B cell (primary cell): Measurements from ENCODE around the gene TBX4. TPM values are rescaled to one million over a fixed set of nuclear protein-coding genes. Genes with fewer than 3 reads are reported as not detected.

ENCODE experiments used
- ATAC-seq: fragments of 200-7000 bp; cut with Tn5 transposase; one replicate; pipeline ENCODE4 v1.10.0; 2021; ENCODE audit warnings: low read depth, mild to moderate bottlenecking, moderate number of reproducible peaks, moderate library complexity
- CTCF ChIA-PET: fragments of 350-600 bp; sonication (Branson Sonifier 250); formaldehyde crosslinking; loops from one replicate; lab custom pipeline; 2021; ENCODE audit warnings: antibody characterized with exemption, inconsistent platforms; lab: Charles Lee
- POLR2A ChIA-PET: fragments of 350-600 bp; sonication (Branson Sonifier 250); formaldehyde crosslinking; loops from one replicate; lab custom pipeline; 2021; ENCODE audit warnings: antibody characterized with exemption; lab: Charles Lee
- DNase-seq: peaks from one replicate; pipeline ENCODE4 v3.0.0; 2013
- H2AFZ ChIP-seq: 2 replicates; pipeline ENCODE4 v1.6.1; 2012; ENCODE audit warnings: mild to moderate bottlenecking, low read depth, low read length; ENCODE audit not compliant: insufficient read depth, poor library complexity, severe bottlenecking
- H3K27ac ChIP-seq, 2 donors: 1 replicate in 1 of 2; 2 replicates in 1 of 2; pipeline ENCODE4 v1.5.1; 2012 to 2013; ENCODE audit warnings: low read length in 2 of 2, mild to moderate bottlenecking in 2 of 2, moderate library complexity in 1 of 2
- H3K27me3 ChIP-seq, 4 experiments: fragments of 200-600 bp in 1 of 4; sonication (generic) in 1 of 4; replicated peaks in 1 of 4; 1 replicate in 2 of 4; 2 replicates in 2 of 4; pipeline versions ENCODE4 v1.6.1 to v1.7.0; 2013 to 2016; ENCODE audit warnings: low read length in 3 of 4, mild to moderate bottlenecking in 2 of 4, mixed read lengths in 1 of 4, moderate library complexity in 1 of 4; ENCODE audit not compliant: insufficient read depth in 4 of 4, control insufficient read depth in 3 of 4; ENCODE audit errors: control extremely low read depth in 1 of 4
- H3K36me3 ChIP-seq, 2 experiments: replicated peaks in 1 of 2; 1 replicate in 1 of 2; 2 replicates in 1 of 2; pipeline versions ENCODE4 v1.6.1 to v1.7.1; 2013; ENCODE audit warnings: low read length in 1 of 2; ENCODE audit not compliant: insufficient read depth in 2 of 2, control insufficient read depth in 1 of 2; ENCODE audit errors: control extremely low read depth in 1 of 2, extremely low read depth in 1 of 2
- H3K4me1 ChIP-seq, 2 donors: fragments of 200-600 bp in 1 of 2; sonication (generic) in 1 of 2; 1 replicate in 1 of 2; 2 replicates in 1 of 2; pipeline versions ENCODE4 v1.5.1 to v1.6.1; 2013 to 2017; ENCODE audit warnings: low read length in 2 of 2; ENCODE audit not compliant: control insufficient read depth in 2 of 2, insufficient read depth in 2 of 2
- H3K4me2 ChIP-seq: replicated peaks from 2 replicates; pipeline ENCODE3; 2012; ENCODE audit warnings: mild to moderate bottlenecking, low read depth, low read length; ENCODE audit not compliant: poor library complexity, severe bottlenecking
- H3K4me3 ChIP-seq, 5 experiments: fragments of 200-600 bp in 1 of 5; sonication (generic) in 1 of 5; 1 replicate in 3 of 5; 2 replicates in 2 of 5; pipeline versions ENCODE4 v1.5.1 to v1.7.0; 2011 to 2016; ENCODE audit warnings: low read length in 4 of 5, mild to moderate bottlenecking in 4 of 5, low read depth in 2 of 5, control low read depth in 1 of 5, moderate library complexity in 1 of 5; ENCODE audit not compliant: insufficient read depth in 1 of 5; ENCODE audit errors: control extremely low read depth in 1 of 5, extremely low read depth in 1 of 5
- H3K79me2 ChIP-seq: fragments of 200-600 bp; sonication (generic); one replicate; pipeline ENCODE4 v1.6.0; 2016; ENCODE audit warnings: low read length; ENCODE audit not compliant: control insufficient read depth, insufficient read depth
- H3K9ac ChIP-seq: fragments of 200-600 bp; sonication (generic); 2 replicates; pipeline ENCODE4 v1.6.1; 2017; ENCODE audit warnings: mild to moderate bottlenecking, low read length, moderate library complexity
- H3K9me3 ChIP-seq, 3 donors: one replicate each; pipeline versions ENCODE4 v1.6.1 to v1.7.1; 2013; ENCODE audit warnings: low read length in 2 of 3; ENCODE audit not compliant: control insufficient read depth in 2 of 3, insufficient read depth in 1 of 3; ENCODE audit errors: control extremely low read depth in 1 of 3
- H4K20me1 ChIP-seq: 2 replicates; pipeline ENCODE4 v1.6.0; 2012; ENCODE audit warnings: mild to moderate bottlenecking, low read length; ENCODE audit not compliant: insufficient read depth, control insufficient read depth, poor library complexity, severe bottlenecking
- H3K27ac Mint-ChIP-seq: one replicate; pipeline ENCODE4 v1.8.0; 2021; ENCODE audit warnings: mixed read lengths
- H3K27me3 Mint-ChIP-seq: one replicate; pipeline ENCODE4 v1.8.0; 2021; ENCODE audit warnings: mixed read lengths
- H3K4me1 Mint-ChIP-seq: one replicate; pipeline ENCODE4 v1.8.0; 2021; ENCODE audit warnings: mixed read lengths
- H3K4me3 Mint-ChIP-seq: one replicate; pipeline ENCODE4 v1.8.0; 2021; ENCODE audit warnings: mixed read lengths
- H3K9me3 Mint-ChIP-seq: one replicate; pipeline ENCODE4 v1.8.0; 2022; ENCODE audit warnings: mixed read lengths; ENCODE audit not compliant: insufficient read depth
- EZH2 ChIP-seq: IDR thresholded peaks from 2 replicates; pipeline ENCODE4 v1.6.1; 2012; ENCODE audit warnings: borderline replicate concordance, low read depth, mild to moderate bottlenecking, moderate library complexity, low read length; ENCODE audit not compliant: insufficient read depth, poor library complexity, severe bottlenecking
- WGBS: methylation state at CpG from one replicate; pipeline ENCODE4 v1.1.5; 2013; ENCODE audit warnings: missing lambda C conversion rate; ENCODE audit not compliant: insufficient coverage; 5-methylcytosine and 5-hydroxymethylcytosine counted together
- intact Hi-C: fragments of 100-400 bp; cut with micrococcal nuclease; formaldehyde crosslinking; loops from one replicate; pipeline ENCODE4 v1.10.0; 2022
- polyA plus RNA-seq: library from polyadenylated mRNA; depleted of rRNA; stranded (reverse); fragments of >200 nt; gene quantifications from 2 replicates; pipeline ENCODE4 v1.2.3, GENCODE V29; 2012
- total RNA-seq, 2 donors: library from RNA; stranded (reverse); fragments of 120-200 nt in 1 of 2; gene quantifications; 1 replicate in 1 of 2; 2 replicates in 1 of 2; pipeline versions ENCODE4 v1.2.3 to v1.2.4, GENCODE V29; 2013 to 2022
- TF ChIP-seq, protein P1 (sequence below): fragments of 200-600 bp; IDR thresholded peaks from one replicate; pipeline ENCODE4 v1.8.0; 2022; ENCODE audit warnings: antibody characterized with exemption, mild to moderate bottlenecking

Gene TBX4
- total and polyA plus RNA-seq, 2 donors (not counting 1 experiment from before 2014, with no cell fraction given) = not detected

GRCh38 chr17:61450641-61451537 is 1.3 kb upstream of the TBX4 start:
- WGBS = 38% methylated on average over 13 of the region's 19 CpGs
- ATAC-seq (no peak), DNase-seq (no peak)
- TF ChIP-seq, protein P1, sequence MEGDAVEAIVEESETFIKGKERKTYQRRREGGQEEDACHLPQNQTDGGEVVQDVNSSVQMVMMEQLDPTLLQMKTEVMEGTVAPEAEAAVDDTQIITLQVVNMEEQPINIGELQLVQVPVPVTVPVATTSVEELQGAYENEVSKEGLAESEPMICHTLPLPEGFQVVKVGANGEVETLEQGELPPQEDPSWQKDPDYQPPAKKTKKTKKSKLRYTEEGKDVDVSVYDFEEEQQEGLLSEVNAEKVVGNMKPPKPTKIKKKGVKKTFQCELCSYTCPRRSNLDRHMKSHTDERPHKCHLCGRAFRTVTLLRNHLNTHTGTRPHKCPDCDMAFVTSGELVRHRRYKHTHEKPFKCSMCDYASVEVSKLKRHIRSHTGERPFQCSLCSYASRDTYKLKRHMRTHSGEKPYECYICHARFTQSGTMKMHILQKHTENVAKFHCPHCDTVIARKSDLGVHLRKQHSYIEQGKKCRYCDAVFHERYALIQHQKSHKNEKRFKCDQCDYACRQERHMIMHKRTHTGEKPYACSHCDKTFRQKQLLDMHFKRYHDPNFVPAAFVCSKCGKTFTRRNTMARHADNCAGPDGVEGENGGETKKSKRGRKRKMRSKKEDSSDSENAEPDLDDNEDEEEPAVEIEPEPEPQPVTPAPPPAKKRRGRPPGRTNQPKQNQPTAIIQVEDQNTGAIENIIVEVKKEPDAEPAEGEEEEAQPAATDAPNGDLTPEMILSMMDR = no peak
- TF ChIP-seq EZH2 = no peak
- H3K27ac Mint-ChIP-seq = no peak overlapping the region
- CTCF ChIA-PET = interaction anchor here (1.0 kb wide), 1 partner anchor 33 kb away, joined by 3 read pairs; no protein-coding TSS in a partner anchor
- Histone ChIP-seq H3K4me1 (peaks cover 28 to 38% of the 10 kb centered on the region in 2 donors), H4K20me1 (no peaks in the 10 kb centered on the region), H3K4me2 (peak overlapping the region; percentile 75), H3K27ac (no peak overlapping the region), H3K79me2 (no peaks in the 10 kb centered on the region), H2AFZ (peak overlapping the region; percentile 42), H3K4me3 (no peak overlapping the region), H3K27me3 (peaks cover 2 to 63% (median 52%) of the 10 kb centered on the region in 4 experiments), H3K9ac (no peak overlapping the region), H3K9me3 (peaks cover 0 to 31% (median 0%) of the 10 kb centered on the region in 3 donors), H3K36me3 (no peaks in the 10 kb centered on the region)
- peaks cover 60% of the 10 kb centered on the region for H3K27me3 Mint-ChIP-seq
- POLR2A ChIA-PET = no interaction called here
- H3K4me1 Mint-ChIP-seq = peaks cover 22% of the 10 kb centered on the region
- H3K9me3 Mint-ChIP-seq = no peaks in the 10 kb centered on the region
- intact Hi-C loops = no loop called here
- peak overlapping the region; percentile 77 for H3K4me3 Mint-ChIP-seq
